ENCODE measurements around the gene ZC3H10.

The ZC3H10 gene

DNA sequence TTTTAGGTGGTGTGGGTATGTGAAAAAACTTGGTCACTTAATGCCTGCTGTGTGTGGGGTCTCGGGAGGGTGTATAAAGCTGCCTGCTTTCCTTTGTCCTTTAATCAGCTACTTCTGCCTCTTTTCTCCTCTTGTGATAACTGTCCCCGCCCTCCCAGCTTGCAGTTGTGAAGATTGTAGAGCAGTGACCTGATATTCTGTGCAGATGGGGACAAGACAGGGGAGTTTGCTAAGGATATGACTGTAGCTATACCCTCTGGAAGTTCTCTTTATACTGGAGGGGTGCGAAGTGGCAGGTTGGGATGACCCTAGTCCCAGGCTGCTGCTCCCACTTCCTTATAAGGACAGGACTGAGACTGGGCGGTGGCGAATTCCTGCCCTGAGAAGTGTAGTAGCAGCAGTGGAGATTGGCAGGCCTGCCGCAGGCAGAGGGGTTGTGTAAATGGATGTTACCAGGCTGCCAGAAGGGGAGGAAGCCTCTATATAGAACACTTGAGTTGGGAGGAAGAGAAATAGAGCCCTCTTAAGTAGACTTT lies 40.9 kb downstream of the ZC3H10 start:
- H3K27ac ChIP-seq, result peak overlapping the region; percentile 94
- TF ChIP-seq, protein P1, sequence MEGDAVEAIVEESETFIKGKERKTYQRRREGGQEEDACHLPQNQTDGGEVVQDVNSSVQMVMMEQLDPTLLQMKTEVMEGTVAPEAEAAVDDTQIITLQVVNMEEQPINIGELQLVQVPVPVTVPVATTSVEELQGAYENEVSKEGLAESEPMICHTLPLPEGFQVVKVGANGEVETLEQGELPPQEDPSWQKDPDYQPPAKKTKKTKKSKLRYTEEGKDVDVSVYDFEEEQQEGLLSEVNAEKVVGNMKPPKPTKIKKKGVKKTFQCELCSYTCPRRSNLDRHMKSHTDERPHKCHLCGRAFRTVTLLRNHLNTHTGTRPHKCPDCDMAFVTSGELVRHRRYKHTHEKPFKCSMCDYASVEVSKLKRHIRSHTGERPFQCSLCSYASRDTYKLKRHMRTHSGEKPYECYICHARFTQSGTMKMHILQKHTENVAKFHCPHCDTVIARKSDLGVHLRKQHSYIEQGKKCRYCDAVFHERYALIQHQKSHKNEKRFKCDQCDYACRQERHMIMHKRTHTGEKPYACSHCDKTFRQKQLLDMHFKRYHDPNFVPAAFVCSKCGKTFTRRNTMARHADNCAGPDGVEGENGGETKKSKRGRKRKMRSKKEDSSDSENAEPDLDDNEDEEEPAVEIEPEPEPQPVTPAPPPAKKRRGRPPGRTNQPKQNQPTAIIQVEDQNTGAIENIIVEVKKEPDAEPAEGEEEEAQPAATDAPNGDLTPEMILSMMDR (conservative IDR thresholded peaks at IDR 0.05), result no peak

DNA sequence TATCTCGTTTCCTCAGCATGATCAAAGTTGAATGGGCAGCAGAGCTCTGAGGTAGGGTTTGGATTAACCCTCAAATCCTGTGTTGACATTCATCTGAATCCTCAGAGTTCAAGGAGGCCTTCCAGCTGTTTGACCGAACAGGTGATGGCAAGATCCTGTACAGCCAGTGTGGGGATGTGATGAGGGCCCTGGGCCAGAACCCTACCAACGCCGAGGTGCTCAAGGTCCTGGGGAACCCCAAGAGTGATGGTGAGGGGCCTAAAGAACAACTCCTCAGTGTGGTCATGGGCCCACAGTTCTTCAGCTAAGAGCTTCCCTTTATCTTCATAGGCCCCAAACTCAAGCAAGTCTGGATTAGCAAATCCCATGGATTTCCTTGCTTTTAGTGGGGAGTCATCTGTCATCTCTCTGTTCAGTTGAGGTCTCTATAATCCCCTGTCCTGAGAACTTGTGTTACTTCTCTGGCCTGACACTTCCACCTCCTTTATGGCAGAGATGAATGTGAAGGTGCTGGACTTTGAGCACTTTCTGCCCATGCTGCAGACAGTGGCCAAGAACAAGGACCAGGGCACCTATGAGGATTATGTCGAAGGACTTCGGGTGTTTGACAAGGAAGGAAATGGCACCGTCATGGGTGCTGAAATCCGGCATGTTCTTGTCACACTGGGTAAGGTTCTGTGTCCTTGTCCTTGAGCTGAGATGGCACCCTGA lies 41.6 kb downstream of the ZC3H10 start:
- TF ChIP-seq, protein P1 (conservative IDR thresholded peaks at IDR 0.05), result no peak
- H3K27ac ChIP-seq, result peak overlapping the region; percentile 94

DNA sequence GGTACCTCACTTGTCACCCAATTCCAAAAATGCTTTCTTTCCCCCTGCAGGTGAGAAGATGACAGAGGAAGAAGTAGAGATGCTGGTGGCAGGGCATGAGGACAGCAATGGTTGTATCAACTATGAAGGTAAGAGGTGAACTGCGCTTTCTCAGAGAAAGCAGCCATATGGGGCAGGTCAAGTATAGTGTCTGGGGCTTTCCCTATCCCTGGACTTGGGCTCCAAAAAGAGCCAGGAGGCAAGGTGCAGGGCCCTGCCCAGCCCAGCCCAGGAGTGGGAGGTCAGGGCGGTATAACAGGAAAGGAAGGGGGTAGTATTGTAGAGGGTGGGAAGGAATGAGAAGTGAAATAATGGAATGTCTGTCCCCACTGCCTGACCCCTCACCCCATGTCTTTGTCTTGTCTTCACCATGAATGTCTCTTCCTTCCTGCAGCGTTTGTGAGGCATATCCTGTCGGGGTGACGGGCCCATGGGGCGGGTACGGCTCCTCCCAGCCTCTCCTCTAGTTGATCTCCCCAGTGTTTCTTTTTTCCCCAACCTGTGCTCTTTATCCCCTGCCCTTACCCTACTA lies 42.2 kb downstream of the ZC3H10 start:
- H3K27ac ChIP-seq, result peak overlapping the region; percentile 94

DNA sequence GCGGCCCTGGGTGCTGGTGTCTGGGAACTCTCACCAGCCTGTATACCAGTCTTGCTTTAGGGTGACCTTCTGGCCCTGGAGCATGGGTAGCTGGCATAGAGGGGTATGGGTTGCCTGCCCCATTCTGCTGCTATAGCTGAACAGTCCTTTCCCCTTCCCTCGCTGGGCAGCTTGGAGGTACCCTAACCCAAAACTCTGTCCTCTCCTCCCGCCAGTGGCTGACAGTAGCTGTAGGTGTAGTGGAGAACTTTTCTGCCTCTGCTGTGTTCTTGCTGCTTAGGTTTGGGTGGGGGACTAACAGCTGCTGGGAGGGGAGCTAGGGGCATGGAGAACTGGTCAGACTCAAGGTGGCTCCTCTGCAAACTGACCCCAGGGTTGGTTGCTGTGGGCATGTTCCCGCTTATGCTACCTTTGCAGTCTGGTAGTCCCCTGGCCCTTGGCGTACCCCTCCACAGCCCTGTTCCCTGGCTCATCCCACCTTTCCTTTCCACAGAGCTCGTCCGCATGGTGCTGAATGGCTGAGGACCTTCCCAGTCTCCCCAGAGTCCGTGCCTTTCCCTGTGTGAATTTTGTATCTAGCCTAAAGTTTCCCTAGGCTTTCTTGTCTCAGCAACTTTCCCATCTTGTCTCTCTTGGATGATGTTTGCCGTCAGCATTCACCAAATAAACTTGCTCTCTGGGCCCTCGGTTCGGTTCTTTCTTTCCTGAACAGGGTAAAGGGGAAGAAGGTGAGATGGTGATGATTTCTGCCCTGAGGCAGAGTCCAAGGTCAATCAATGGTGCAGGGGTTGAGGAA lies 43.0 kb downstream of the ZC3H10 start:
- TF ChIP-seq, protein P1 (conservative IDR thresholded peaks at IDR 0.05), result no peak
- peak overlapping the region; percentile 94; the same call in 1 of the 2 replicates for H3K27ac ChIP-seq

More for the DNA sequence above, 42.2 kb downstream of the ZC3H10 start:
- TF ChIP-seq, protein P1 (conservative IDR thresholded peaks at IDR 0.05), result no peak

DNA sequence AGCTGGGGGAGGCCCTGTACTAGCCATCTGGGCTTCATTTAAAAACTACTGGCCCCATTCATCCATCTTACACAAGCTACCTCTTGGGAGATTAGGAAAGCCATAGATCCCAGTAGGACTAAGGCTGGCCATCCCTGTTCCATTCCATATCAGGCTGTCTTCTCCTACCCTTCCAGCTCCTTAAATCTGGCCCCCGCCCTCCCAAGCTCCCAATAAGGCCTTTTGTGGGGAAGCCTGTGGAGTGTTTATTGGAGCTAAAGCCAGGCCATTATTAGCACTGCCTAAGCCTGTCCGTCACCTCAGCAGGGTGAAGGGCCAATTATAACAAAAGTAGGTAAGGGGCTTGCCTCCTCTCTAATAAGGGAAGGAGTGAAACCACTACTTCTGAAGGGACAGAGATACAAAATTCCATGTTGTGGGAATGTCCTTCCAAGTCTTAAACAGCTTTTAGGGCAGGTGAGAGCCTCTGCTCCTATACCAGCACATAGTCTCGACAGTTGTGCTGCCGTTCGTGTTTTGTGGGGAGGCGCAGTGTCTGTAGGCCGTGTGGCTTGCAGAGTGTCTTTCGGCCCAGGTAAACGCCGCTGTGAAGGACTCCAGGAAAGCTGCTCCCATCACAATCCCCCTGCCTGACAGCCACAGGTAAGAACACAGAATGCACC lies 43.8 kb downstream of the ZC3H10 start:
- peak overlapping the region; percentile 94; the same call in 1 of the 2 replicates for H3K27ac ChIP-seq
- TF ChIP-seq, protein P1 (conservative IDR thresholded peaks at IDR 0.05), result no peak

DNA sequence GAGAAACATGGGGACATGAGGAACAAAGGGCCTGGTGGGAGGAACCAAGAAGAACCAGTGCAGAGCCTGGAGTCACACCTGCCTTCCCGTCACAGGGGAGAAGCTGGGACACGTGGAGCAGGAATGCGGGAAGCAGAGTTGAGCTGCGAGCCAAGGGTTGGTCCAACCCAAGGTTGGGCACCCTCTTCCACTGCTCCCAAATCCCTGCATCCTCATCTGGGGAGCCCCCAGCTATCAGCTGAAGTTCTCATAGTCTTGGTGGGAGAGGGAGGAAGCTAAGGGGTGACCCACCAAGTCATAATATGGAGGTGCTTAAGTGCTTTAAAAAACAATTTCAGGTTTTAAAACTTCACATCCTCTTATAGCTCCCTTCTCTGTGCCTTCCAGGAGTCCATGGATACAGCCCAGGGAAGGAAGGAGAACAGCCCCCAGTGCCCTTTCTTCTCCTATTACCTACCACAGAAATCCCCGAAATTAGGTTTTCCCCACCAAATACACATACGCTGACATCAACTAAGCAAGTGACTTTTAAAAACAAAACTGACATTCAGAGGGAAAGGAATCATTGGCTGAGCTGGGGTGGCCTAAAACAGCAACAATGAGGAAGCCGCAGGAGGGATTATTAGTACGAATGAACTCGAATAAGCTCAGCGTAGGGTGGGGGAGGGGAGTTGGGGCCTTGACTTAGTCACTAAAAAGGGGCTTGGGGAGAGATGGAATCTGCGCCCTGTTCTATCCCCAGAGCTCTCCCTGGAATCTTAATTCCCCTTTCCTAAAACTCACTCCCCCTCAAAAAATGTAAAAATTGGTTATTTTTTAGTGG lies 44.6 kb downstream of the ZC3H10 start:
- no peak overlapping the region for H3K27ac ChIP-seq
- TF ChIP-seq, protein P1 (conservative IDR thresholded peaks at IDR 0.05), result no peak

All from VCaP (cell line).